Measurements from ENCODE around the gene OSBPL7.
A peak's percentile ranks its signal among the peaks of the same experiment; 100 is the strongest.

The OSBPL7 gene

GRCh38 chr17:47831003-47831933, 9.7 kb upstream of the OSBPL7 start, which contains the start of the genes LRRC46 and MRPL10:
Gene LRRC46, plus strand, starts transcription at chr17:47831670. Its CDS starts 320 bp downstream, at chr17:47831990.
Gene MRPL10, minus strand, starts transcription at chr17:47831541. Its CDS starts 30 bp downstream, at chr17:47831511.
- DNase-seq (ENCODE audit: extremely low spot score, insufficient read length, low read depth) = peak; percentile 98
- FAIRE-seq = peak; percentile 94

GRCh38 chr17:47830396-47831002, 8.9 kb upstream of the OSBPL7 start:
- DNase-seq (ENCODE audit: extremely low spot score, insufficient read length, low read depth) (no peak), FAIRE-seq (no peak)

GRCh38 chr17:47829870-47830269, 8.3 kb upstream of the OSBPL7 start:
- FAIRE-seq = no peak

GRCh38 chr17:47823519-47823918, 1.9 kb upstream of the OSBPL7 start:
- FAIRE-seq (no peak), DNase-seq (ENCODE audit: extremely low spot score, insufficient read length, low read depth) (no peak)

More at GRCh38 chr17:47829870-47830269, 8.3 kb upstream of the OSBPL7 start:
- DNase-seq (ENCODE audit: extremely low spot score, insufficient read length, low read depth) = no peak

- FAIRE-seq (no peak), DNase-seq (ENCODE audit: extremely low spot score, insufficient read length, low read depth) (no peak)
Measured at GRCh38 chr17:47822785-47823184, 1.2 kb upstream of the OSBPL7 start.

- FAIRE-seq (peak; percentile 18), DNase-seq (ENCODE audit: extremely low spot score, insufficient read length, low read depth) (no peak)
Measured at GRCh38 chr17:47821031-47821423, 567 bp downstream of the OSBPL7 start.

GRCh38 chr17:47820033-47820789, 1.4 kb downstream of the OSBPL7 start:
- no peak for FAIRE-seq
- DNase-seq (ENCODE audit: extremely low spot score, insufficient read length, low read depth) = no peak

GRCh38 chr17:47819475-47819874, 2.1 kb downstream of the OSBPL7 start:
- FAIRE-seq (no peak), DNase-seq (ENCODE audit: extremely low spot score, insufficient read length, low read depth) (no peak)

GRCh38 chr17:47818002-47818695, 3.4 kb downstream of the OSBPL7 start:
- no peak for FAIRE-seq

GRCh38 chr17:47816947-47817346, 4.6 kb downstream of the OSBPL7 start:
- DNase-seq (ENCODE audit: extremely low spot score, insufficient read length, low read depth) (no peak), FAIRE-seq (no peak)

More at GRCh38 chr17:47818002-47818695, 3.4 kb downstream of the OSBPL7 start:
- no peak for DNase-seq (ENCODE audit: extremely low spot score, insufficient read length, low read depth)

- no peak for DNase-seq (ENCODE audit: extremely low spot score, insufficient read length, low read depth)
- no peak for FAIRE-seq
Measured at GRCh38 chr17:47816111-47816735, 5.4 kb downstream of the OSBPL7 start.

GRCh38 chr17:47815106-47815918, 6.3 kb downstream of the OSBPL7 start:
- FAIRE-seq = no peak

GRCh38 chr17:47813512-47814031, 8.0 kb downstream of the OSBPL7 start:
- DNase-seq (ENCODE audit: extremely low spot score, insufficient read length, low read depth) = no peak
- FAIRE-seq = no peak

More at GRCh38 chr17:47815106-47815918, 6.3 kb downstream of the OSBPL7 start:
- DNase-seq (ENCODE audit: extremely low spot score, insufficient read length, low read depth) = no peak

- DNase-seq (ENCODE audit: extremely low spot score, insufficient read length, low read depth) = no peak
- FAIRE-seq = no peak
Measured at GRCh38 chr17:47813077-47813476, 8.5 kb downstream of the OSBPL7 start.

- DNase-seq (ENCODE audit: extremely low spot score, insufficient read length, low read depth) = no peak
- no peak for FAIRE-seq
Measured at GRCh38 chr17:47812146-47812920, 9.3 kb downstream of the OSBPL7 start.

- FAIRE-seq (no peak), DNase-seq (ENCODE audit: extremely low spot score, insufficient read length, low read depth) (no peak)
Measured at GRCh38 chr17:47811709-47812108, 9.9 kb downstream of the OSBPL7 start.

GRCh38 chr17:47810901-47811635, 10.5 kb downstream of the OSBPL7 start:
- FAIRE-seq = no peak
- no peak for DNase-seq (ENCODE audit: extremely low spot score, insufficient read length, low read depth)
